Muscle of arm (tissue), 12 donors: Measurements from ENCODE around the gene RPA1. TPM values are rescaled to one million over a fixed set of nuclear protein-coding genes. Genes with fewer than 3 reads are reported as not detected.

ENCODE experiments used
- DNase-seq: peaks from one replicate; pipeline ENCODE4 v3.0.0-alpha.2; 2013
- polyA plus RNA-seq, 12 donors: library from polyadenylated mRNA; unstranded; fragments of 120-200 nt; gene quantifications; one replicate each; pipeline ENCODE4 v1.2.1, GENCODE V29; 2013; ENCODE audit not compliant: insufficient read length in 12 of 12

RPA1 gene
- polyA plus RNA-seq, 12 donors: 36.3 to 67.5 (median 55.6) TPM; not detected in 1

DNA sequence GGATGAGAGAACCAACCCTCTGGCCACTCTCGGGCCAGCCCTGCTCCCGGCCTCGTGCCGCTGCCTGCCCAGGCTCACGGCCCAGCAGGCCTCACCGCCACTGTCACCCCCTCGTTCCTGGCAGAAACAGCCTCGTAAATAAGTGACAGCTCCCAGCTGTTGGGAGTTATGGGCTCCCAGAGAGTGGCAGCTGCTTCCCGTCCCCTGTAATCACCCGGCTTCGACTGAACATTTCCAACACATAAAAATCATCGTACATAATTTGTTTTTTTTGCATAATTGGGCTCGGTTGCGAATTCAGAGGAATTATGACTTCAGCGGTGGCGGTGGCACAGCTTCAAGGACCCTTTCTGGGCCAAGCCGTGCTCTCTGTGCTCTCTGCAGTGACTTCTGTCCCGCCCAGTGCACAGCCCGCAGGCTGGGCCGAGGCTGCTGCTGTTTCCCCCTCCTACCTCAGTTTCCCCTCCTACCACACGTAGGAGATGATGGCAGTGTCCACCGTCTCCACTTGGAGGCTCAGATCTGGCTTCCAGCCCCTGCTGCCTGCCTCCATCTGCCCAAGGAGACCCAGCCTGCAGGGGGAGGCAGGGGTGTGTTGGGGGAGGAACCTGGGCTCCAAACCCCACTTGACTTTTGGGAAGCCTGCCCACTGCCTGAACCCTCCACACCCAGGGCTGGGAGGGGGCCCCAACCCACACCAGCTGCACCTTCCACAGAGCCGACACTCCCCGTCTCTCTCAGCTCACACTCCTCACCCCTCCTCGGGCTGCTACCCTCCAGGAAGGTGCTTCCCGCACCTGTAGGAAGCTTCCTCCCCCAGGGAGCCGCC, 110.4 kb downstream of the RPA1 start:
- DNase-seq: peak; percentile 45

DNA sequence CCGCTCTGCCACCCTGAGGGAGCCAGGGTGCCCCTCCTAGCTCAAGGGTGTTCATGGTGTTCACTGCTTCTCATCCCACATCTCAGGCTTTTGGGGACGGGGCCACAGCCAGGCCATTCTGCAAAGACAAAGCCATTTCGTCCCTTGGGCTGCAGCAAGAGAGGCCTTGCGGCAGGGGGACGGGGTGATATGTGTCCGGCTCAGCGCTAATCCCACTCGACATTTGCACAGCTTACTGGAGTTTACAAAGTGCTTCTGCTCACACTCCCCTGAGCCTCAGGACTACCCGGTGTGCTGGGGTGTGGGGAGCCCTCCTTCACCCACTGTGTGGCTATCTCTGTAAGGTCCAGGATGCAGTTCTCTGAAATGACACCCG, 111.0 kb downstream of the RPA1 start:
- no peak for DNase-seq

DNA sequence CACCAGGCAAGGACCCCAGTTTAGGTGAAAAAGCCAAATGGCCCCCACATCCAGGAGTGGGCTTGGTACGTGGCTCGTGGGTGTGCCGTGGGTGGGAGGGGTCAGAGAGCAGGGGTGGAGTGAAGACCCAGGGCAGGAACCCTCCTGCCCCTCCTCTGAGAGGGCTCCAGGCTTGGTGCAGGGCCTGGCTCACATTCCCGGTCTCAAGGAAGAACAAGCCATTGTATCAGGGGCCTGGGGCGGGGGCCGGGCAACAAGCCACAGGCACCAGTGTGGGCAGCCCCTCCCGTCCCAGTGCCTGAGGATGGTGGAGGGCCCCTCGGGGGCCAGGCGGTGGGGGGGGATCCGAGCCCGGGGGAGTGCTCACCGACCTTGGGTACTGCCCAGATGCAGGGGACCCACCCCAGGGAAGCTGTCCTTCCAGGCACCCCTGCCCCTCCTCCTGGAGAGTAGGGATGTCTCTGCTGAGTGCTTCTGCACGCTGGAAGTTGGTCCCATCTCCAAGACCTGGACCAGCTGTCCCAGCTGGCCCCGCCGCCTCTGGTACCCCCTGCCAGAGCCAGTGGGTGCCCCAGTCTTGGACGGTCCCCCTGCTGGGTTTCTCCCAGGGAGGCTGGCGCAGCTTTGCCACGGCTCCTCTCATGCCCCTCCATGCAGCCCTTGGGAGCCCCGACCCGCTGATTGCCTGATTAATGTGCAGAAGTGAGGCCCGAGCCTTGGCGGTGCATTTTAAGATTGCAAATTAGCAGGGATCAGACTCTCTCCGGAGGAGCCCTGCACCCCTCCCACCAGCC, 111.7 kb downstream of the RPA1 start:
- DNase-seq: no peak

DNA sequence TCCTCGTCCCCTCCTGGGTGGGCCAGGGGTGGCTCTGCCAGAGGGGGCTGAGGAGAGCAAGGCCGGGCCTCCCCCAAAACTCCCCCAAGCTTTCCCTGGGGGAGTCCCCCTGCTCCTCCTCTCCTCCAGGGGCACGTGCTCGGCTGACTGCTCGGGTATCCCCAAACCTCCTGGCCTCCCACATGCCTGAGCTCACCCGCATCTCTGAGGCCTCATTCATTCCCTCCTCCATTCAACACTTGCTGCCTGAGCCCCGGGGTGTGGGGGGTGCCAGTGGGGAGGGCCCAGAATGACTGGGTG, 112.2 kb downstream of the RPA1 start:
- DNase-seq: no peak

DNA sequence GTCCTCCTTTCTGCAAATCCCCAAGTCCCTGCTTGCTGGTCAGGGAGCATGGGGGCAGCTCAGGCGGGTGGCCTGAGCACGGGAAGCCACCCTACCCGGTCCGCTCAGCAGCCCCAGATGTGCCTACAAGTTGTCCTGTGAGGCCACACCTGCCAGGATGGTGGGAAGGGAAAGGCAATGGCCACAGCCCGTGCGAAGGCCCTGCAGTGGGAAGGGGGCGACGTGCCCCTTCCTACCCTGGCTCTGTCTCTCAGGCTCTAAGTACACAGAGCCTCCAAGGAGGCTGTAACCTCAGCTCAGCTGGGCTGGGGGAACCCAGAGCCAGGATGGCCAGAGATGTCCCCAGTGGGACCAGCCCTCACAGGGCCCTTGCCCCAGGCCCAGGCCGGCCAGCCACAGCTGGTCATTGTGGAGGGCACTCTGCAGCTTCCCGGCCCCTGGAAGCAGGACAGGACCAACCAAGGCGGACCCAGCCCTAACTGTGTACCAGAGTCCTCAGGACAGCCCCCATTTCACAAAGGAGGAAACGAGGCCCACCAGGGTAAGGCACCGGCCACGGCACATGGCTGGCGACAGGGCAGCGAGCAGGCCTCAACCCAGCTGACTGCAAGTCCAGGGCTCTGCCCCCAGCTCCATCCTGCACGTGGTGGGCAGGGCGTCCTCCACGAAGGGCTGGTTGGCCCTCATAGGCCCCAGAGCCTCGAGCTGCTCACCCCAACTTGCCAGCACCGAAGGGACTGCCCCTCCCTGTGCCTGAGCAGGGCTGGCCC, 113.0 kb downstream of the RPA1 start:
- no peak for DNase-seq

DNA sequence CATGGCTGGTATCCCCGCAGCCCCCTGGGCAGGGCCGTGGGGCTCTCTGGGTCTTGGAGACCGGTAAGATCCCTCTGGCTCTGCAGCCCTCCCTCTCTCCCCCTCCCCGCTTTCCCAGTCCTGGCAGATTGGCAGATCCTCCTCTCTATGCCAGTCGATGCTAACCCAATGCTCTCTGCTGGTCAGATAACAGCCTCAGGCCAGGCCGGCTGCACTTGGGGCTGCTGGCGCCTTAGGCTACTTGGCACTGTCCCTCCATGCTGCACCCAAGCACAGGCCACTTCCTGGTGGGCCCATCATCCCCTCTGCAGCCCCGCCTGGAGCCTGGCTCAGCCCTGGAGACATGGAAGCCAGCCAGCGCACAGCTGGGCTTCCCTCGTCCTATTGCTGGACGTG, 113.6 kb downstream of the RPA1 start:
- no peak for DNase-seq

DNA sequence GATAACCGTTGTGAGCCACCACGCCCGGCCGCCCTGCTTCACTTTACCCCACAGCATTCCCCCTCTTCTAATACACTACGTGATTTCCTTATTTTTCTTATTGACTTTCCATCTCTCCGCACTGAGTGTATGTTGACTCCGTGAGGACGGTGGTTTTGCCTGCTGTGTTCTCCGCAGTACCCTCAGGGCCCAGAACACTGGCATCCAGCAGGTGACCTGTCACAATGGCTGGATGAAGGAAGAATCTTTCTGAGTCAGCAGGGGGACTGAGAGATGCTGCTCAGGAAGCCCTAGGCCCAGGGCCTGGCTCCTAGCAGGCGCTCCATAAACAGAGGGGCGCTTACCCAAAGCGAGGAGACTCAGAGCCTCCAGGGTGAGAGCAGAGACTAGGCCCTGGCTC, 115.8 kb downstream of the RPA1 start:
- no peak for DNase-seq

DNA sequence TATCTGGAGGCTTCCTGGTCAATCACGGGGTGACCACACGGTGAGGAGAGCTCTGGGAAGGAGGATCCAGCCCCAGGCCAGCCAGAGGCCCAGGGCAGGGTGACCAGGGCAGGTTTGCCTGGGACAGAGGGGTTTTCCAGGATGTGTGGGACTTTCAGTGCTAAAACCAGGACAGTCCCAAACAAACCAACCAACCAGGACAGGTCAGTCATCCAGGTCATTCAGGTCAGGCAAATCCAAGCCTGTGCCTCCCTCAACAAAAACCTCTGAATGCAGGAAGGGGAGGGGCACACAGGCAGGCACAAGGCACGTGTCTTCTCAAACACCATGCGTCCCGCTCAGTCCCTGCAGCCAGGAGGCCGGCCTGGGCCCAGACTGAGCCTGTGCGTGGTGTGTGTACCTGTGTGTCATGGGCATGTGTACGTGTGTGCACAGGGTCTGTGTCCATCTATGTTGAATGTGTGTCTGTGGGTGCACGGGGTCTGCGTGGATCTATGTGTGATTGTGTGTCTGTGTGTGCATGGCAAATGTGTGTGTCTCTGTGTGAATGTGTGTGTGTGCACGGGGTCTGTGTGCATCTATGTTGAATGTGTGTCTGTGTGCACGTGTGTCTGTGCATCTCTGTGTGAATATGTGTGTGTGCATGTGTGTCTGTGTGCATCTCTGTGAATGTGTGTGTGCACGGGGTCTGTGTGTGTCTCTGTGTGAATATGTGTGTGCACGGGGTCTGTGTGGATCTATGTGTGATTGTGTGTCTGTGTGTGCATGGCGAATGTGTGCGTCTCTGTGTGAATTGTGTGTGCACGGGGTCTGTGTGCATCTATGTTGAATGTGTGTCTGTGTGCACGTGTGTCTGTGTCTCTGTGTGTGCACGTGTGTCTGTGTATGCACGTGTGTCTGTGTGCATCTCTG, 116.5 kb downstream of the RPA1 start:
- no peak for DNase-seq

DNA sequence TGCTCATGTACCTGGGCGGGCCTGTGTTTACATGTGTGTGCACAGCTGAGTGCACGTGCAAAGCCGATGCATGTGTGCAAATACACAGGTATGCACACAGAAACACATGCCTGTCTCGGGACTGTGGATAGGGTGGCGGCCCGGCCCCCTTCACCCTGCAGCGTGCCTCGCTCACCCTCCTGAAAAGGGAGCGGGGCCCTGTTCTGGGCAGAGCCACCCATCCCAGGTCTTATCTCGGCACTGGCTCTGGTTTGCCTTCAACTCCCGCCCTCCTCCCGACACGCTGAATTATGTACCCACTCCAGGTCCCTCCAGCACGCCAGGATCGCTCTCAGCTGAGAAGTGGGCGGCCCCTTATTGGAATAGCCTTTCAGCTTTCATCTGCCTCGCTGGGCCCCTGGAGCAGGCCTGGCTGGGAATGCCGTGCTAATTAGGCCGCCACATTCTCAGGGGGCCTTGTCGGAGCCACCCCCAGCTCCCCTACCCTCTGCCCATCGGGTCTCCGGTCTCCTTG, 117.5 kb downstream of the RPA1 start:
- DNase-seq: no peak

DNA sequence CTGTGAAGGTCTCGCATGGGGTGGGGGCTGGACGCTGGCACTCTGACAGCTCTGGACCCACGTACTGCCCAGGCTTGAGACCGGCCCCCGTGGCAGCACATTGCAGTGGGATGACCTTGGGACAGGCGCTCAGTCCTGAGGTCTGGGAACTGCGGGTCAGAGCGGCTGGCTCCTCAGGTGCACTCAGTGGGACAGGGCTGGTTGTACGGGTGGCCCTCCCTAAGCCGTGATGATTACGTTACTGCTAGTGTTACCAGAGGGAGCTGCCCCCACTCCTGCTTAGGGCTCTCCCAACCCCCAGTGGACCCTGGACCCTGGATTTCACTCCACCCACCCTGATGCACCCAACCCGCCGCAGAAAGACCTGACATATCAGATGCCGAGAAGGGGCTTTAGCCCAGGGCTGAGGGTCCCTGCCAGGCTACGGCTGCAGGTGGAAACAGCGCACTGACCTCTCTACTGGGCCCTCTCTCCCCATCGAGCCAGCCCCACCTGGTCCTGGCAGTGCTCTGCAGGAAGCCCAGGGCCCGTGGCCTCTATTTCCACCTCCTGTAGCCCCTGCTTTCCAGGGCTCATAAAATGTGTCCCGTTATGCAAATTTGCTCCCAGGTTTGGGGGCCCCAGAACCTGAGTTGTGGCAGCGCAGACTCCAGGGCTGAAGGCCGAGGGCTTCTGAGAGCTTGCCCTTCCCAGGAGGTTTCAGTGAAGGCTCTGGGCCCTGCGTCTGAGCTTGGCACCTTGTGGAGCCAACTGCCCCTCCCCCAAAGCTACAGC, 118.1 kb downstream of the RPA1 start:
- DNase-seq: no peak

DNA sequence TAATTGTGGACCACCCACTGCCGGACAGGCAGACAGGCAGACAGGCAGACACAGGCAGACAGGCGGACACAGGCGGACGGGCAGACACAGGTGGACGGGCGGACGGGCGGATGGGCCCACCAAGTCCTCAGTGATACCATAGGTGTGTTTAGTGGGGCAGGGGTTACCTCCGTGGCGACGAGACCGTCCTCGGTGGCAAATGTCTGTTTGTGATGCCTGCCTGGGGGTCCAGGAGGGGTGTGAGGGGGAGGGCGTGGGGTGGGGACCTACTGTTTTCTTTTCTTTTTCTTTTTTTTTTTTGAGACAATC, 118.7 kb downstream of the RPA1 start:
- DNase-seq: no peak

Other genes with a start within 250 kb of the RPA1 start
- 10 to 100 TPM in 1 of 12 donors, 1 to 10 TPM in 10, not detected in 1; 1.9 to 11.1 (median 4.0) TPM for gene SLC43A2, start 201.2 kb upstream of the RPA1 start, polyA plus RNA-seq
- 10 to 100 TPM in 1 of 12 donors, 1 to 10 TPM in 10, not detected in 1; 5.2 to 11.3 (median 6.8) TPM for gene SCARF1, start 184.3 kb upstream of the RPA1 start, polyA plus RNA-seq
- gene RILP, start 180.1 kb upstream of the RPA1 start, polyA plus RNA-seq: 10 to 100 TPM in 1 of 12 donors, 1 to 10 TPM in 10, not detected in 1; 2.9 to 10.3 (median 3.8) TPM
- 100 to 1,000 TPM in 11 of 12 donors, not detected in 1; 129 to 215 (median 179) TPM for gene PRPF8, start 145.1 kb upstream of the RPA1 start, polyA plus RNA-seq
- gene TLCD2, start 119.6 kb upstream of the RPA1 start, polyA plus RNA-seq: 10 to 100 TPM in 1 of 12 donors, 1 to 10 TPM in 10, not detected in 1; 3.5 to 12.2 (median 5.3) TPM
- 10 to 100 TPM in 8 of 12 donors, 1 to 10 TPM in 3, not detected in 1; 6.0 to 21.7 (median 12.6) TPM for gene WDR81, start 105.3 kb upstream of the RPA1 start, polyA plus RNA-seq
- gene SERPINF2, start 87.1 kb upstream of the RPA1 start, polyA plus RNA-seq: 1 to 10 TPM in 8 of 12 donors, under 1 TPM in 3, not detected in 1; 0.41 to 6.2 (median 1.7) TPM
- gene SERPINF1, start 67.9 kb upstream of the RPA1 start, polyA plus RNA-seq: 100 to 1,000 TPM in 11 of 12 donors, not detected in 1; 199 to 393 (median 328) TPM
- 10 to 100 TPM in 4 of 12 donors, 1 to 10 TPM in 7, not detected in 1; 6.3 to 17.1 (median 7.7) TPM for gene SMYD4, start 103 bp upstream of the RPA1 start, polyA plus RNA-seq
- gene RTN4RL1, start 195.3 kb downstream of the RPA1 start, polyA plus RNA-seq: 1 to 10 TPM in 9 of 12 donors, under 1 TPM in 1, not detected in 2; 0.62 to 2.2 (median 1.2) TPM
- gene DPH1, start 200.1 kb downstream of the RPA1 start, polyA plus RNA-seq: 10 to 100 TPM in 11 of 12 donors, not detected in 1; 21.5 to 69.4 (median 30.4) TPM
- gene OVCA2, start 212.0 kb downstream of the RPA1 start, polyA plus RNA-seq: 10 to 100 TPM in 5 of 12 donors, 1 to 10 TPM in 5, not detected in 2; 7.8 to 12.7 (median 10.2) TPM
- gene HIC1, start 225.1 kb downstream of the RPA1 start, polyA plus RNA-seq: 10 to 100 TPM in 11 of 12 donors, not detected in 1; 16.3 to 77.6 (median 22.9) TPM